H1 (cell line): Measurements from ENCODE around the gene ZNF213. TPM values are rescaled to one million over a fixed set of nuclear protein-coding genes. Genes with fewer than 3 reads are reported as not detected.

Source experiments
- CEBPB ChIP-seq: IDR thresholded peaks from 2 replicates; pipeline ENCODE4 v1.6.1; 2012; ENCODE audit warnings: low read depth, low read length
- GABPA ChIP-seq: IDR thresholded peaks from 2 replicates; pipeline ENCODE4 v1.6.1; 2011; ENCODE audit warnings: mild to moderate bottlenecking, low read length, moderate library complexity, borderline replicate concordance; ENCODE audit not compliant: insufficient read depth
- MAFK ChIP-seq: IDR thresholded peaks from 2 replicates; pipeline ENCODE4 v1.6.1; 2012; ENCODE audit warnings: low read depth, mild to moderate bottlenecking, improper control_type of control experiment, low read length
- RFX5 ChIP-seq: IDR thresholded peaks from 2 replicates; pipeline ENCODE4 v1.6.1; 2011; ENCODE audit warnings: low read depth, low read length, improper control_type of control experiment, borderline replicate concordance
- TBP ChIP-seq: IDR thresholded peaks from 2 replicates; pipeline ENCODE4 v1.6.1; 2011; ENCODE audit warnings: low read depth, low read length, improper control_type of control experiment
- TCF12 ChIP-seq: IDR thresholded peaks from 2 replicates; pipeline ENCODE4 v1.6.1; 2011; ENCODE audit warnings: low read depth, mild to moderate bottlenecking, low read length
- polyA plus RNA-seq, 7 experiments: library from polyadenylated mRNA; depleted of rRNA in 3 of 7; stranded (reverse) in 5 of 7; unstranded in 2 of 7; fragments of >200 nt in 5 of 7; fragments of 200-250 nt in 2 of 7; gene quantifications; 1 replicate in 5 of 7; 2 replicates in 1 of 7; 4 replicates in 1 of 7; pipeline versions ENCODE4 v1.2.1 to v1.2.3, GENCODE V29; 2011 to 2013; ENCODE audit warnings: missing spikeins in 2 of 7, mixed read lengths in 2 of 7
- total RNA-seq: library from RNA; stranded (reverse); fragmentation: NEBNext Ultra II Directional; extraction: Animal tissue kit (Norgen Biotek cat#: 25700); gene quantifications from 2 replicates; pipeline ENCODE4 v1.2.1, GENCODE V29; 2021
- TF ChIP-seq, protein P1 (sequence below): fragments of 300-600 bp; sonication (generic); IDR thresholded peaks from 2 replicates; pipeline ENCODE4 v1.7.1; 2012; ENCODE audit warnings: low read length, moderate library complexity, mild to moderate bottlenecking, inconsistent platforms; ENCODE audit not compliant: insufficient replicate concordance

ZNF213 gene
- total and polyA plus RNA-seq, 2 of the 8 experiments (the other 6 are each of a cell fraction or from before 2014, with no cell fraction given), result 1.6 to 6.9 TPM

DNA sequence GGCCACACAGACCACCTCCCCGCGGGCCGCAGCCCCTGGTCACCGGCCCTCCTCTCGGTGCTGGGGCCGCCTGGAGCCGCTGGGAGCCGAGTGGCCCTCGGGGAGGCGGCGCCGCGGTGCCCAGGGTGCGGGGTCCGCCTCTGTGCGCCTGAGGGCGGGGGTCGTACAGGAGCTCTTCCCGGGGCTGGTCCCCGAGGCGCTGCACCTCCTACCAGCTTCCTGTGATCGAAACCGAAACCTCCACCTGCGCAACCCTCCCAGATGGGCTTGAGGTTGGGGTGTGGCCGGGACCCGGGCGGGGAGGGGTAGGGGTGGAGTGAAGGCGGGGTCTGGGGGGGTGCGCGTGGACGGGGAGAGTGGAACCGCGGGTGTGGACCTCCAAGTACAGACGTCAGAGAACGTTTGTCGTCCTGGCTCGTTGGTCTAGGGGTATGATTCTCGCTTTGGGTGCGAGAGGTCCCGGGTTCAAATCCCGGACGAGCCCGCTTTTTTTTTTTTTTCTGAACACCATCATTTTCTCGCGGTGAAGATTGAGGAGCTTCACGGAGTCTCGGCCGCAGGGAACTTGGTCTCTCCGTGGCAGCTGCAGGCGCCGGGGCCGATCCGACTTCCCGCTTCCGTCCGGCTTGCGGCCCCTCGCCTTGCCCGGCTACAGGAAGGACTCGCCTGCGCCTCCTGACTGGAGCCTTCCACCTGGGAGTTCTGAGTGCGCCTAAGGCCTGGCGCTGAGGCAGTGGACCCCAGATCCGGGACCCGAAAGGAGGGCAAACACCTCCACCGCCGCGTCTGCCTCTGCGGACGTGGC lies 23.9 kb downstream of the ZNF213 start (continued):
- TF ChIP-seq RFX5 (no peak), CEBPB (no peak), TBP (peak; percentile 98), GABPA (no peak), MAFK (0 out of 2 replicates have a peak, but pooled peaks have one; percentile 2), TCF12 (no peak)
- TF ChIP-seq, protein P1, sequence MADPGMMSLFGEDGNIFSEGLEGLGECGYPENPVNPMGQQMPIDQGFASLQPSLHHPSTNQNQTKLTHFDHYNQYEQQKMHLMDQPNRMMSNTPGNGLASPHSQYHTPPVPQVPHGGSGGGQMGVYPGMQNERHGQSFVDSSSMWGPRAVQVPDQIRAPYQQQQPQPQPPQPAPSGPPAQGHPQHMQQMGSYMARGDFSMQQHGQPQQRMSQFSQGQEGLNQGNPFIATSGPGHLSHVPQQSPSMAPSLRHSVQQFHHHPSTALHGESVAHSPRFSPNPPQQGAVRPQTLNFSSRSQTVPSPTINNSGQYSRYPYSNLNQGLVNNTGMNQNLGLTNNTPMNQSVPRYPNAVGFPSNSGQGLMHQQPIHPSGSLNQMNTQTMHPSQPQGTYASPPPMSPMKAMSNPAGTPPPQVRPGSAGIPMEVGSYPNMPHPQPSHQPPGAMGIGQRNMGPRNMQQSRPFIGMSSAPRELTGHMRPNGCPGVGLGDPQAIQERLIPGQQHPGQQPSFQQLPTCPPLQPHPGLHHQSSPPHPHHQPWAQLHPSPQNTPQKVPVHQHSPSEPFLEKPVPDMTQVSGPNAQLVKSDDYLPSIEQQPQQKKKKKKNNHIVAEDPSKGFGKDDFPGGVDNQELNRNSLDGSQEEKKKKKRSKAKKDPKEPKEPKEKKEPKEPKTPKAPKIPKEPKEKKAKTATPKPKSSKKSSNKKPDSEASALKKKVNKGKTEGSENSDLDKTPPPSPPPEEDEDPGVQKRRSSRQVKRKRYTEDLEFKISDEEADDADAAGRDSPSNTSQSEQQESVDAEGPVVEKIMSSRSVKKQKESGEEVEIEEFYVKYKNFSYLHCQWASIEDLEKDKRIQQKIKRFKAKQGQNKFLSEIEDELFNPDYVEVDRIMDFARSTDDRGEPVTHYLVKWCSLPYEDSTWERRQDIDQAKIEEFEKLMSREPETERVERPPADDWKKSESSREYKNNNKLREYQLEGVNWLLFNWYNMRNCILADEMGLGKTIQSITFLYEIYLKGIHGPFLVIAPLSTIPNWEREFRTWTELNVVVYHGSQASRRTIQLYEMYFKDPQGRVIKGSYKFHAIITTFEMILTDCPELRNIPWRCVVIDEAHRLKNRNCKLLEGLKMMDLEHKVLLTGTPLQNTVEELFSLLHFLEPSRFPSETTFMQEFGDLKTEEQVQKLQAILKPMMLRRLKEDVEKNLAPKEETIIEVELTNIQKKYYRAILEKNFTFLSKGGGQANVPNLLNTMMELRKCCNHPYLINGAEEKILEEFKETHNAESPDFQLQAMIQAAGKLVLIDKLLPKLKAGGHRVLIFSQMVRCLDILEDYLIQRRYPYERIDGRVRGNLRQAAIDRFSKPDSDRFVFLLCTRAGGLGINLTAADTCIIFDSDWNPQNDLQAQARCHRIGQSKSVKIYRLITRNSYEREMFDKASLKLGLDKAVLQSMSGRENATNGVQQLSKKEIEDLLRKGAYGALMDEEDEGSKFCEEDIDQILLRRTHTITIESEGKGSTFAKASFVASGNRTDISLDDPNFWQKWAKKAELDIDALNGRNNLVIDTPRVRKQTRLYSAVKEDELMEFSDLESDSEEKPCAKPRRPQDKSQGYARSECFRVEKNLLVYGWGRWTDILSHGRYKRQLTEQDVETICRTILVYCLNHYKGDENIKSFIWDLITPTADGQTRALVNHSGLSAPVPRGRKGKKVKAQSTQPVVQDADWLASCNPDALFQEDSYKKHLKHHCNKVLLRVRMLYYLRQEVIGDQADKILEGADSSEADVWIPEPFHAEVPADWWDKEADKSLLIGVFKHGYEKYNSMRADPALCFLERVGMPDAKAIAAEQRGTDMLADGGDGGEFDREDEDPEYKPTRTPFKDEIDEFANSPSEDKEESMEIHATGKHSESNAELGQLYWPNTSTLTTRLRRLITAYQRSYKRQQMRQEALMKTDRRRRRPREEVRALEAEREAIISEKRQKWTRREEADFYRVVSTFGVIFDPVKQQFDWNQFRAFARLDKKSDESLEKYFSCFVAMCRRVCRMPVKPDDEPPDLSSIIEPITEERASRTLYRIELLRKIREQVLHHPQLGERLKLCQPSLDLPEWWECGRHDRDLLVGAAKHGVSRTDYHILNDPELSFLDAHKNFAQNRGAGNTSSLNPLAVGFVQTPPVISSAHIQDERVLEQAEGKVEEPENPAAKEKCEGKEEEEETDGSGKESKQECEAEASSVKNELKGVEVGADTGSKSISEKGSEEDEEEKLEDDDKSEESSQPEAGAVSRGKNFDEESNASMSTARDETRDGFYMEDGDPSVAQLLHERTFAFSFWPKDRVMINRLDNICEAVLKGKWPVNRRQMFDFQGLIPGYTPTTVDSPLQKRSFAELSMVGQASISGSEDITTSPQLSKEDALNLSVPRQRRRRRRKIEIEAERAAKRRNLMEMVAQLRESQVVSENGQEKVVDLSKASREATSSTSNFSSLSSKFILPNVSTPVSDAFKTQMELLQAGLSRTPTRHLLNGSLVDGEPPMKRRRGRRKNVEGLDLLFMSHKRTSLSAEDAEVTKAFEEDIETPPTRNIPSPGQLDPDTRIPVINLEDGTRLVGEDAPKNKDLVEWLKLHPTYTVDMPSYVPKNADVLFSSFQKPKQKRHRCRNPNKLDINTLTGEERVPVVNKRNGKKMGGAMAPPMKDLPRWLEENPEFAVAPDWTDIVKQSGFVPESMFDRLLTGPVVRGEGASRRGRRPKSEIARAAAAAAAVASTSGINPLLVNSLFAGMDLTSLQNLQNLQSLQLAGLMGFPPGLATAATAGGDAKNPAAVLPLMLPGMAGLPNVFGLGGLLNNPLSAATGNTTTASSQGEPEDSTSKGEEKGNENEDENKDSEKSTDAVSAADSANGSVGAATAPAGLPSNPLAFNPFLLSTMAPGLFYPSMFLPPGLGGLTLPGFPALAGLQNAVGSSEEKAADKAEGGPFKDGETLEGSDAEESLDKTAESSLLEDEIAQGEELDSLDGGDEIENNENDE, result no peak
